Measurements from ENCODE around the gene TBC1D3I.

The TBC1D3I gene

DNA sequence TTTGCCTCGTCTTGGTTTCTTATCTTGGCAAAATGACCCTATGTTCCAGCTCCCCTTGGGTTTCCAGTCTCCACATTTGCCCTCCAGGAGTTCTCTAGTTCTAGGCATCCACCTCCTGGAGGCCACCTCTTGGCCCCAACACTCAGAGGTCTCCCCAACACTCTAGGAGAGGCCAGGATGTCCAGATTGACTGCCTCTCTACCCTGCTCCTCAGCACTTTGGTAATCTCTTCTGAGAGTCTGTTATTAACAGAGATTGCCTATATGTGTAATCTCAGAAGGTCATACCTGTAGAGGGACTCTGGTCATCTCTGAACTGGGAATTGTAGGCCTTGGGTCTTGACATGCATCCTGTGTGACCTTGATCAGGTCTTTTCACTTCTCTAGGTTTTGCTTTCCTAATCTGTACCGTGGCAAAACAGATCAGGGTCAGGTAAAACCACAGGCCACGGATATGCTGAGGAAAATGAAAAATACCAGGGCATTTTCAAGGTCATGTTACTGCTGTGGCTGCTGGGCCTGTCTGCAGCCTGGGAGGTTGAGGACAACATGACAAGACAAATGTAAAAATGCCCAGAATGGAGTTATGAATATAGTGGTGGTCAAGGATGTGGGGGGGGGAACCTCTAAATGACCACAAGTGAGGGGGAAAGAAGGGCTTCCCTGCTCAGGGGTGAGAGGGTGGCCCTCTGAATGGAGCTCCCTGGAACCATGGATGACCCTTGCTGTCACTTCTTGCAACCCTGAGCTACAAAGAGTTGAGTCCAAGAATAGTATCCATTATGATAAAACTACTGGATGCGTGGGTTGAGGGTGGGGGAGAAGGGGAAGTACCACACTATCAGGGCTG, 58.5 kb downstream of the TBC1D3I start:
- H3K36me3 ChIP-seq (ENCODE audit: control insufficient read depth, insufficient read depth, low read length): no peaks in the 10 kb centered on the region
- peaks cover 3% of the 10 kb centered on the region; the same call in 1 of the 2 replicates for H3K4me1 ChIP-seq (ENCODE audit: control insufficient read depth, insufficient read depth, low read length)
- no peaks in the 10 kb centered on the region for H3K9me3 ChIP-seq (ENCODE audit: control insufficient read depth, insufficient read depth, low read length)
- no peak overlapping the region for H3K9ac ChIP-seq (ENCODE audit: low read depth, low read length)
- H3K27ac ChIP-seq (ENCODE audit: low read depth, low read length): no peak overlapping the region
- no peaks in the 10 kb centered on the region for H3K27me3 ChIP-seq (ENCODE audit: control insufficient read depth, insufficient read depth, low read length)
- H3K4me3 ChIP-seq (ENCODE audit: low read depth, low read length): no peak overlapping the region

GRCh38 chr17:36204724-36205500, 59.5 kb downstream of the TBC1D3I start:
- no peak overlapping the region for H3K27ac ChIP-seq (ENCODE audit: low read depth, low read length)
- no peak overlapping the region for H3K4me3 ChIP-seq (ENCODE audit: low read depth, low read length)
- H3K9ac ChIP-seq (ENCODE audit: low read depth, low read length): no peak overlapping the region
- no peaks in the 10 kb centered on the region for H3K9me3 ChIP-seq (ENCODE audit: control insufficient read depth, insufficient read depth, low read length)
- no peaks in the 10 kb centered on the region for H3K36me3 ChIP-seq (ENCODE audit: control insufficient read depth, insufficient read depth, low read length)
- no peaks in the 10 kb centered on the region for H3K27me3 ChIP-seq (ENCODE audit: control insufficient read depth, insufficient read depth, low read length)
- H3K4me1 ChIP-seq (ENCODE audit: control insufficient read depth, insufficient read depth, low read length): peaks cover 3% of the 10 kb centered on the region; the same call in 1 of the 2 replicates
